SK-N-SH treated with all-trans-retinoic acid at 6 μM for 48 hours (cell line): ENCODE data around the gene ASB13.

Source experiments
- ARNTL ChIP-seq: fragments of 450-650 bp; formaldehyde crosslinking; IDR thresholded peaks from 2 replicates; pipeline ENCODE4 v1.5.0; 2020; ENCODE audit warnings: low read depth, mild to moderate bottlenecking, moderate library complexity, borderline replicate concordance
- TCF4 ChIP-seq: fragments of 250-450 bp; sonication (Bioruptor Pico); IDR thresholded peaks from 2 replicates; pipeline ENCODE4 v1.8.0; 2021; ENCODE audit warnings: mild to moderate bottlenecking, moderate library complexity, borderline replicate concordance
- TOX ChIP-seq: fragments of 250-450 bp; sonication (Bioruptor Pico); IDR thresholded peaks from 2 replicates; pipeline ENCODE4 v1.8.0; 2021; ENCODE audit warnings: mild to moderate bottlenecking, moderate library complexity, borderline replicate concordance
- ZFP3 ChIP-seq: fragments of 250-450 bp; sonication (Bioruptor Pico); IDR thresholded peaks from 2 replicates; pipeline ENCODE4 v1.5.0; 2020; ENCODE audit warnings: mild to moderate bottlenecking, moderate library complexity
- TF ChIP-seq, protein P1 (sequence below): fragments of 250-450 bp; sonication (Bioruptor Pico); IDR thresholded peaks from 2 replicates; pipeline ENCODE4 v1.5.1; 2021; ENCODE audit warnings: mild to moderate bottlenecking, moderate library complexity
- TF ChIP-seq, protein P2 (sequence below): fragments of 250-450 bp; sonication (Bioruptor Pico); IDR thresholded peaks from 2 replicates; pipeline ENCODE4 v1.8.0; 2020; ENCODE audit warnings: mild to moderate bottlenecking, moderate library complexity, borderline replicate concordance
- TF ChIP-seq, protein P3 (sequence below): fragments of 250-450 bp; sonication (Bioruptor Pico); IDR thresholded peaks from 2 replicates; pipeline ENCODE4 v1.5.0; 2020; ENCODE audit warnings: mild to moderate bottlenecking, moderate library complexity

DNA sequence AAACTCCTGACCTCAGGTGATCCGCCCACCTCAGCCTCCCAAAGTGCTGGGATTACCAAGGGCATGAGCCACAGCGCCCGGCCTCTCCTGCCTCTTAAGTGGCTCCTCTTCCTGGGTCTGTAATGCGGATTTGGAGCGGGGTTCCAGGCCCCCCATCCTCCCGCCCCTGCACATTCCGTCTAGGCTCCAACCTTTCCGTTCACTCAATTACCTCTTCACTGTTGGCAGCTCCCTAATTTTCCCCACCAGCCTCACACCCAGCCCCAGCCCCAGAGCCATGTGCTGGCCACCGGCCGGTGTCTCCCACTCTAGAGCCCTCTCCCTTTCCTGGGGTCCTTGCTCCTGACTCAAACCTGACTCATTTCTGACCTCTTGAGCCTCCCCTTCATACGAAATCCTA lies 16.6 kb downstream of the ASB13 start:
- TF ChIP-seq TCF4 (CRISPR knock-in tag) (no peak), TOX (CRISPR knock-in tag) (no peak), ZFP3 (CRISPR knock-in tag) (no peak), ARNTL (CRISPR knock-in tag) (no peak)
- TF ChIP-seq, protein P1, sequence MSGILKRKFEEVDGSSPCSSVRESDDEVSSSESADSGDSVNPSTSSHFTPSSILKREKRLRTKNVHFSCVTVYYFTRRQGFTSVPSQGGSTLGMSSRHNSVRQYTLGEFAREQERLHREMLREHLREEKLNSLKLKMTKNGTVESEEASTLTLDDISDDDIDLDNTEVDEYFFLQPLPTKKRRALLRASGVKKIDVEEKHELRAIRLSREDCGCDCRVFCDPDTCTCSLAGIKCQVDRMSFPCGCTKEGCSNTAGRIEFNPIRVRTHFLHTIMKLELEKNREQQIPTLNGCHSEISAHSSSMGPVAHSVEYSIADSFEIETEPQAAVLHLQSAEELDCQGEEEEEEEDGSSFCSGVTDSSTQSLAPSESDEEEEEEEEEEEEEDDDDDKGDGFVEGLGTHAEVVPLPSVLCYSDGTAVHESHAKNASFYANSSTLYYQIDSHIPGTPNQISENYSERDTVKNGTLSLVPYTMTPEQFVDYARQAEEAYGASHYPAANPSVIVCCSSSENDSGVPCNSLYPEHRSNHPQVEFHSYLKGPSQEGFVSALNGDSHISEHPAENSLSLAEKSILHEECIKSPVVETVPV (CRISPR knock-in tag), result no peak
- TF ChIP-seq, protein P2, sequence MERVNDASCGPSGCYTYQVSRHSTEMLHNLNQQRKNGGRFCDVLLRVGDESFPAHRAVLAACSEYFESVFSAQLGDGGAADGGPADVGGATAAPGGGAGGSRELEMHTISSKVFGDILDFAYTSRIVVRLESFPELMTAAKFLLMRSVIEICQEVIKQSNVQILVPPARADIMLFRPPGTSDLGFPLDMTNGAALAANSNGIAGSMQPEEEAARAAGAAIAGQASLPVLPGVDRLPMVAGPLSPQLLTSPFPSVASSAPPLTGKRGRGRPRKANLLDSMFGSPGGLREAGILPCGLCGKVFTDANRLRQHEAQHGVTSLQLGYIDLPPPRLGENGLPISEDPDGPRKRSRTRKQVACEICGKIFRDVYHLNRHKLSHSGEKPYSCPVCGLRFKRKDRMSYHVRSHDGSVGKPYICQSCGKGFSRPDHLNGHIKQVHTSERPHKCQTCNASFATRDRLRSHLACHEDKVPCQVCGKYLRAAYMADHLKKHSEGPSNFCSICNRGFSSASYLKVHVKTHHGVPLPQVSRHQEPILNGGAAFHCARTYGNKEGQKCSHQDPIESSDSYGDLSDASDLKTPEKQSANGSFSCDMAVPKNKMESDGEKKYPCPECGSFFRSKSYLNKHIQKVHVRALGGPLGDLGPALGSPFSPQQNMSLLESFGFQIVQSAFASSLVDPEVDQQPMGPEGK (CRISPR knock-in tag), result no peak
- TF ChIP-seq, protein P3, sequence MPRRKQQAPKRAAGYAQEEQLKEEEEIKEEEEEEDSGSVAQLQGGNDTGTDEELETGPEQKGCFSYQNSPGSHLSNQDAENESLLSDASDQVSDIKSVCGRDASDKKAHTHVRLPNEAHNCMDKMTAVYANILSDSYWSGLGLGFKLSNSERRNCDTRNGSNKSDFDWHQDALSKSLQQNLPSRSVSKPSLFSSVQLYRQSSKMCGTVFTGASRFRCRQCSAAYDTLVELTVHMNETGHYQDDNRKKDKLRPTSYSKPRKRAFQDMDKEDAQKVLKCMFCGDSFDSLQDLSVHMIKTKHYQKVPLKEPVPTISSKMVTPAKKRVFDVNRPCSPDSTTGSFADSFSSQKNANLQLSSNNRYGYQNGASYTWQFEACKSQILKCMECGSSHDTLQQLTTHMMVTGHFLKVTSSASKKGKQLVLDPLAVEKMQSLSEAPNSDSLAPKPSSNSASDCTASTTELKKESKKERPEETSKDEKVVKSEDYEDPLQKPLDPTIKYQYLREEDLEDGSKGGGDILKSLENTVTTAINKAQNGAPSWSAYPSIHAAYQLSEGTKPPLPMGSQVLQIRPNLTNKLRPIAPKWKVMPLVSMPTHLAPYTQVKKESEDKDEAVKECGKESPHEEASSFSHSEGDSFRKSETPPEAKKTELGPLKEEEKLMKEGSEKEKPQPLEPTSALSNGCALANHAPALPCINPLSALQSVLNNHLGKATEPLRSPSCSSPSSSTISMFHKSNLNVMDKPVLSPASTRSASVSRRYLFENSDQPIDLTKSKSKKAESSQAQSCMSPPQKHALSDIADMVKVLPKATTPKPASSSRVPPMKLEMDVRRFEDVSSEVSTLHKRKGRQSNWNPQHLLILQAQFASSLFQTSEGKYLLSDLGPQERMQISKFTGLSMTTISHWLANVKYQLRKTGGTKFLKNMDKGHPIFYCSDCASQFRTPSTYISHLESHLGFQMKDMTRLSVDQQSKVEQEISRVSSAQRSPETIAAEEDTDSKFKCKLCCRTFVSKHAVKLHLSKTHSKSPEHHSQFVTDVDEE, result no peak
